Hematopoietic multipotent progenitor cell treated with erythropoietin and hydrocortisone succinate and interleukin-3 and kit ligand, for 15 days (in vitro differentiated cells): ENCODE results near the gene HPSE.
"Not testable (repeated sequence)": the region's sequence is repeated elsewhere in the genome, so short reads cannot be mapped to it uniquely, and the experiment has no call there.

Source experiments
- DNase-seq: peaks from one replicate; pipeline ENCODE4 v3.0.0-alpha.2; 2015; ENCODE audit warnings: low spot score

HPSE gene

GRCh38 chr4:83331956-83332355 lies 2.7 kb downstream of the HPSE start:
- DNase-seq = no peak

- no peak for DNase-seq
These were observed 5.0 kb downstream of the HPSE start for GRCh38 chr4:83329521-83330110.

GRCh38 chr4:83328521-83329187 lies 6.0 kb downstream of the HPSE start:
- no peak for DNase-seq

GRCh38 chr4:83326546-83326945 lies 8.1 kb downstream of the HPSE start:
- DNase-seq = no peak

GRCh38 chr4:83325306-83325705 lies 9.3 kb downstream of the HPSE start:
- DNase-seq = not testable (repeated sequence)

- no peak for DNase-seq
These were observed 11.5 kb downstream of the HPSE start for GRCh38 chr4:83323136-83323535.

- DNase-seq = no peak
These were observed 14.1 kb downstream of the HPSE start for GRCh38 chr4:83320548-83320947.

- DNase-seq = no peak
These were observed 16.0 kb downstream of the HPSE start for GRCh38 chr4:83318666-83319065.

GRCh38 chr4:83317671-83318070 lies 17.0 kb downstream of the HPSE start:
- no peak for DNase-seq

GRCh38 chr4:83316459-83317165 lies 18.0 kb downstream of the HPSE start:
- no peak for DNase-seq

GRCh38 chr4:83315341-83315870 lies 19.2 kb downstream of the HPSE start:
- DNase-seq = no peak

GRCh38 chr4:83308672-83309071 lies 26.0 kb downstream of the HPSE start:
- DNase-seq = no peak

GRCh38 chr4:83307920-83308319 lies 26.7 kb downstream of the HPSE start:
- no peak for DNase-seq

GRCh38 chr4:83305187-83305586 lies 29.5 kb downstream of the HPSE start:
- no peak for DNase-seq

- DNase-seq = no peak
These were observed 36.9 kb downstream of the HPSE start for GRCh38 chr4:83297548-83298260.

GRCh38 chr4:83293305-83294046 lies 41.2 kb downstream of the HPSE start:
- DNase-seq = no peak

- DNase-seq = not testable (repeated sequence)
These were observed 44.4 kb downstream of the HPSE start for GRCh38 chr4:83290059-83290774.

- DNase-seq = not testable (repeated sequence)
These were observed 46.3 kb downstream of the HPSE start for GRCh38 chr4:83288381-83288780.

- DNase-seq = no peak
These were observed 49.6 kb downstream of the HPSE start for GRCh38 chr4:83285055-83285407.

GRCh38 chr4:83284193-83285054 lies 50.2 kb downstream of the HPSE start, which contains the start of gene COQ2:
TSS of gene COQ2 (minus strand) at chr4:83284798. CDS start at chr4:83284764, 34 bp downstream.
- peak; percentile 93 for DNase-seq
